Activated naive CD4-positive, alpha-beta T cell treated with anti-CD3 and anti-CD28 coated beads, Interleukin-2, amount 50 U/mL, for 24 hours (primary cell): ENCODE measurements around the gene ART5.
A peak's percentile ranks its signal among the peaks of the same experiment; 100 is the strongest.
"Not testable (repeated sequence)": the region's sequence is repeated elsewhere in the genome, so short reads cannot be mapped to it uniquely, and the experiment has no call there.

Experiments used
- H3K27ac Mint-ChIP-seq: one replicate; pipeline ENCODE4 v1.8.0; 2021; ENCODE audit warnings: mild to moderate bottlenecking, mixed read lengths
- H3K27me3 Mint-ChIP-seq: one replicate; pipeline ENCODE4 v1.8.0; 2021; ENCODE audit warnings: mixed read lengths
- H3K36me3 Mint-ChIP-seq: one replicate; pipeline ENCODE4 v1.8.0; 2021; ENCODE audit warnings: mixed read lengths
- H3K4me1 Mint-ChIP-seq: one replicate; pipeline ENCODE4 v1.8.0; 2021; ENCODE audit warnings: mixed read lengths
- H3K4me3 Mint-ChIP-seq: one replicate; pipeline ENCODE4 v1.8.0; 2021; ENCODE audit warnings: mild to moderate bottlenecking, mixed read lengths
- H3K9me3 Mint-ChIP-seq: one replicate; pipeline ENCODE4 v1.8.0; 2021; ENCODE audit warnings: mixed read lengths

The ART5 gene

DNA sequence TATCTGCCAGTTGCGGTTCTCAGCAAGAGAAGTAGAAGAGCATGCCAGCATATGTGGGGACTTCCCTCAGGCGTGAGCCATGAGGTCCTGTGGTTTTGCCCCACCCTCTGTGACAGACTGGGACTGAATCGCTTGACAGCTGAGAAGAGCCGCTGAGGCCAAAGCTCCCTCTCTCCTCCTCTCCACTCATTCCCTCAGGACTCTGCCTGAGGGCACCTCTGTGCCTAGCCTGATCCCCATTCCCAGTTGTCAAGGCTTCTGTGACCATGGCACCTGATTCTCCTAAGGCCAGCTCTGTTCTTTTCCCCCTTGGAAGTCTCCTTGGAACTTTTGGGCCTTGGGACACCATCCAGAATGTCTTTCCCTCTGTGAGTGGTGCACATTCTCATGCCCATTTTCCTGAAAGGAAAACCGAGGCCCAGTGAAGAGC is 27.0 kb downstream of the ART5 start:
- H3K27ac Mint-ChIP-seq, result no peak overlapping the region
- H3K4me3 Mint-ChIP-seq, result peak overlapping the region; percentile 65
- H3K9me3 Mint-ChIP-seq, result no peaks in the 10 kb centered on the region
- peaks cover 12% of the 10 kb centered on the region for H3K4me1 Mint-ChIP-seq
- H3K36me3 Mint-ChIP-seq, result no peaks in the 10 kb centered on the region
- H3K27me3 Mint-ChIP-seq, result no peaks in the 10 kb centered on the region

DNA sequence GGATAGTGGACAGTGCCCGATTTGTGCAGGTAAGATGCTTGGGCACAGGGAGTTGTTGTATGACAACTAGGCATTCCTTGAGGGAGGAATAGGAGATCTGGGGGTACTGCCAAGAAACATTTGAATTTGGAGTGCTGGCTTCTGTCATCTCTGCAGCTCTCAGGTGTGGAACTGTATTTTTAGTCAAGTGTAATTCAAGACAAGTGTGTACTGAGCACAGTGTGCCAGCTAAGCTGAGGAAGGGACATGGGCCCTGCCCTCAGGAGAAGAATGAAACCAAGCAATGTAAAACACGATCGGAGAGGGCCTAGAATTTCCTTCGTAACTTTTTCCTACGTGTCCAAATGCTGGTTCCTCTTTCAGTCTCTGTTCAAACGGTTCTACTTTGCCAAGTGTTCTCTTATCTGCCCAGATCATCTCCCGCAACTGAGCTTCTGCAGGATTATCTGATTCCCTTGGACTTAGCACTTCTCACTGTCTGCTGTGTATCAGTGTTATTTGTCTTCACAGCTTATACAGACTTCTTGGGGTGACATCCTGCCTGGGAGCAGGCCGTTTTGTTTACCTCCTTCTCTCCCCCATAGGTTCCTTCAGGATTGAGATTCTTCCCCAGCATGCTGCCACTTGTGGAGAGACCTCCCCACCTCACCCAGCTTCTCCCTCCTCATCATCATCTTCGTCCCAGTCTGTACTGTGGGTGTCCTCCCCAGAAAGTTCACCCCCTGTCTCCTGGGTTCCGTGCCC is 27.6 kb downstream of the ART5 start:
- Mint-ChIP-seq H3K36me3 (no peaks in the 10 kb centered on the region), H3K27me3 (no peaks in the 10 kb centered on the region), H3K27ac (no peak overlapping the region), H3K9me3 (no peaks in the 10 kb centered on the region), H3K4me1 (peaks cover 12% of the 10 kb centered on the region), H3K4me3 (peak overlapping the region; percentile 65)

DNA sequence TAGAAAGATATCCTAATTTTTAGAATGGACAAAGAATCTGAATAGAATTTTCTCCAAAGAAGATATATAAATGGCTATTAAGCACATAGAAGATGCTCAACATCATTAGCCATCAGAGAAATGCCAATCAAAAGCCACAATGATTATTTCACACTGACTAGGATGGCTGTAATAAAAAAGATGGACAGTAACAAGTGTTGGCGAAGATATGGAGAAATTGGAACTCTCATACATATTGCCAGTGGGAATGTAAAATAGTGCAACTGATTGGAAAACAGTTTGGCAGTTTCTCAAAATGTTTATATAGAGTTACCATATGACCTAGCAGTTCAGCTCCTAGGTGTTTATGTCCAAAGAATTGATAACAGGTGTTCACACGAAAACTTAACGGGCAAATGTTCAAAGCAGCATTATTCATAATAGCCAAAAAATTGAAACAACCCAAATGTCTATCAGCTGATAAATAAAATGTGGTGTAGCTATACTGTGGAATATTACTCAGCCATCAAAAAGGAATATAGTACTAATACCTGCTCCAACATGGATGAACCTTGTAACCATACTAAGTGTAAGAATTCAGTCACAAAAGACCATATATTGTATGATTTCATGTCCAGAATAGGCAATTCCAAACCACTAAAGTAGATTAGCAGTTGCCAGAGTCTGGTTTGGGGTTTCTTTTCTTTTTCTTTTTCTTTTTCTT is 29.7 kb downstream of the ART5 start:
- Mint-ChIP-seq H3K4me1 (peaks cover 12% of the 10 kb centered on the region), H3K27ac (no peak overlapping the region), H3K9me3 (no peaks in the 10 kb centered on the region), H3K36me3 (no peaks in the 10 kb centered on the region), H3K4me3 (no peak overlapping the region), H3K27me3 (no peaks in the 10 kb centered on the region)

DNA sequence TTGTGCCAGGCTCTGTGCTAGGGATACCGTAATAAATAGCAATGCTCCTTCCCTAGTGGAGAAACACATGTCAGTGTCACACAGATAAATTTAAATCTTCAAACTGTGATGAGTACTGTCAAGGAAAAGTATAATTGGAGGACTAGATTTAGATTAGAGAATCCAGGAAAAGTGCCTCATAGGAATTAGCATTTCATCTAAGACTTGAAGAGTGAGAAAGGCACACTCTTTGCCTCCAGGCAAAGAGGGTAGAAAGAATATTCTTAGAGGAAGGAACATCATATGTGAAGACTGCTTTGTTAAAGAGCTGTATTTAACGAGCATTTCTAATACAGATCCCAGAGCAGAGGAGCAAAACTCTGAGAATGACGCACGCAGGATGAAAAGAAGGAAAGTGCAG is 30.9 kb downstream of the ART5 start:
- H3K9me3 Mint-ChIP-seq, result no peaks in the 10 kb centered on the region

DNA sequence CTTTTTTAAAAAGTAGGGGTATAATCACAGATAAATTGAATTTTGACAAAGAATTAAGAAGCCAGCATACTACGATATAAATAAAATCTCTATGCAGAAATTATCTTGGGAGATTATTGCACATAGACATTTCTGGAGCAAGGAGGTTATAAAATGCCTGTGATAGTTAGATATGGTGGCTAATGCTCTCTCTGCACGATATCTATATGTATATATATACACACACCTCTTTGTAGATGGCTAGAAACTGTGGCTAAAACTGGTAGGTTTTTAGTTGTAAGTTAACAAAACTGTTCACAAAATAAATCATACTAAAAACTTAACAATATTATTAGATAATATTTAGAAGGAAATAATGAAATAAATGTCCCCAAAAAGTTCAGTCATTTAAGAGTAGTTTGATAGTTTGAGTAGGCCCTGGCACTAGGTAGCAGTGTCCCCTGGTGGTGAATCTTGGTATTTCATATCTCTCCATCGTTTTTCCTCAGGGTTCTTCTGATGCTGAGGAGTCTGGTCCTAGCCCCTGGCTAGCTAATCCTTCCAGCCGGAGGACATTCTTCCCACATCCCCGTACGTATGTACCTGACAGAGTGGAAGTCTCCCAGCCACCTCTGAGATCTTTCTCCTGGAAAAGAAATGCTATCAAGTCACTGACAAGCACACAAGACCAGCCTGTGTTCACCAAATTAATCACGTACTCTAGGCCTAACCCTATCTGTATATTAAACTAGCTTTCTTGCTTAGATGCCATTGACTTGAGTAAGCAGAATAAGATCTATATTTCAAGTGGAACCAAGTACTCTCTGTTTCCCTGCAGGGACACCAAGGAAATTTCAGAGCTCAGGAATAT is 32.2 kb downstream of the ART5 start:
- peaks cover 14% of the 10 kb centered on the region for H3K4me1 Mint-ChIP-seq
- H3K27me3 Mint-ChIP-seq, result no peaks in the 10 kb centered on the region
- no peak overlapping the region for H3K27ac Mint-ChIP-seq
- H3K9me3 Mint-ChIP-seq, result no peaks in the 10 kb centered on the region
- H3K4me3 Mint-ChIP-seq, result no peak overlapping the region
- H3K36me3 Mint-ChIP-seq, result no peaks in the 10 kb centered on the region

More for the DNA sequence above, 30.9 kb downstream of the ART5 start:
- H3K36me3 Mint-ChIP-seq, result no peaks in the 10 kb centered on the region
- peaks cover 12% of the 10 kb centered on the region for H3K4me1 Mint-ChIP-seq
- H3K4me3 Mint-ChIP-seq, result no peak overlapping the region
- H3K27me3 Mint-ChIP-seq, result no peaks in the 10 kb centered on the region
- H3K27ac Mint-ChIP-seq, result no peak overlapping the region

DNA sequence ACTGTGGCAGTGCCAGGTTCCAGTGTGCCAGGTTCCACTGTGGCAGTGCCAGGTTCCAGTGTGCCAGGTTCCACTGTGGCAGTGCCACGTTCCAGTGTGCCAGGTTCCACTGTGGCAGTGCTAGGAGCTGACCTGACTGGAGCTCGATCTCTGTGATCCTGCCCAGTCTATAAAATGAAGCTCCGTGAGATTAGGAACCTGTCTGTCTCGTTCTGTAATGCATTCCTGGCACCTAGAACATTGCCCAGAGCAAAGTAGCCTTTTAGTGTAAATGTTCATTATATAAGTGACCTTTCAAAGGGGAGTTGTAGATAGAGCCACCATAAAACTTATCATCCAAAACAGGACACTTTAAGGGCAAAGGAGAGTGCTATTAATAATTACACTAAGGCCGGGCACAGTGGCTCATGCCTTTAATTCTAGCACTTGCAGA is 36.0 kb downstream of the ART5 start:
- Mint-ChIP-seq H3K27me3 (no peaks in the 10 kb centered on the region), H3K4me1 (peaks cover 5% of the 10 kb centered on the region), H3K4me3 (no peak overlapping the region), H3K36me3 (no peaks in the 10 kb centered on the region), H3K27ac (no peak overlapping the region), H3K9me3 (no peaks in the 10 kb centered on the region)

DNA sequence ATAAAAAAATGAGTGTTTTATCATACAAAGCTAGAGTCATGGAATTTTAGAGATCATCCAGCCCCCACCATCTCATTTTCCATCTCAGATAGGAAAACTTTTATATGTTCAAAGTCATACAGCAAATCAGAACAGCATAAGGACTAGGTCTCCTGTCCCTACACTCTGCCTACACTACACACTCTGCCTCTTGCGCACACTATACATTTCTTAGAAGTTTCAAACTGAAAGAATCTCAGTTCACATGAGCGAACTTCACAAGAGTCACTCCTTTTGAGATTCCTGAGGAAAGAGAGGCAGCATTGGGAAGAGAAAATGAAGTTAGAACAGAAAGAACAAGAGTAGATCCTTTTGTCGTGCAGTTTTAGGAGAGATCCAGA is 36.5 kb downstream of the ART5 start:
- Mint-ChIP-seq H3K27me3 (no peaks in the 10 kb centered on the region), H3K4me1 (peaks cover 5% of the 10 kb centered on the region), H3K4me3 (no peak overlapping the region), H3K27ac (no peak overlapping the region), H3K36me3 (no peaks in the 10 kb centered on the region), H3K9me3 (no peaks in the 10 kb centered on the region)

DNA sequence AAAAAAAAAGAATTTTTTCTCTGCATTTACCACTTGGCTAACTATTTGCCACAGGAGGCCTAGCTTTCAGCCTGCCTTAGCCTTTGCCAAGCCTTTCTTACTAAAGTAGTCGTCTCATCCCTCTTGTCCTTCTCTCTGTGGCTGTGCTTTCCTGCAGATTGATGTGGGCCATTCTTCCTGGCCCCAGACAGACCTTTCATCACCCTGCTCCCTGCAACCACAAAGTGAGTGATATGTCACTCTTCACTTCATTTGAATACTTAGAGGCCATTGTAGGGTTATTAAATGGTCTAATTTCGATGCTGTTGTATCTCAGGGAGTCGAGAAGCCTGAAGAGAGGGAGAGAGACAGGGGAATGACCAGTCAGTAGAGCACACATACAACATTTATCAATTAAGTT is 37.6 kb downstream of the ART5 start:
- no peaks in the 10 kb centered on the region for H3K9me3 Mint-ChIP-seq
- no peaks in the 10 kb centered on the region for H3K36me3 Mint-ChIP-seq
- H3K27ac Mint-ChIP-seq, result no peak overlapping the region
- peaks cover 5% of the 10 kb centered on the region for H3K4me1 Mint-ChIP-seq
- no peak overlapping the region for H3K4me3 Mint-ChIP-seq
- no peaks in the 10 kb centered on the region for H3K27me3 Mint-ChIP-seq

DNA sequence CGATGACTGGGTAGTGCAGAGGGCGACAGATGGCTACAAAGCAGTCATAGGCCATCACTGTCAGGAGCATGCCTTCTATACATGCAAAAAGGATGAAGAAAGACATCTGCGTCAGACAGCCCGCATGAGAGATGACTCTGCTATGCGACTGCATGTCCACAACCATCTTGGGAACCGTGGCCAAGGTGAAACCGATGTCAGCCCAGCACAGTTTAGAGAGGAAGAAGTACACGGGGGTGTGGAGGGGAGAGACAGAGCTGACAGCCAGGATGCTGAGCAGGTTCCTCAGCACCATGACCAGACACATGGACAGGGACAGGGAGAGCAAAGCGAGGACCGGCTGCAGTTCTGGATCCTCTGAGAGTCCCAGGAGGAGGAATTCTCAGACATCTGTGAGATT is 41.6 kb downstream of the ART5 start:
- not testable (repeated sequence) for H3K27me3 Mint-ChIP-seq, H3K27ac Mint-ChIP-seq, H3K4me3 Mint-ChIP-seq, H3K4me1 Mint-ChIP-seq, H3K36me3 Mint-ChIP-seq, H3K9me3 Mint-ChIP-seq

DNA sequence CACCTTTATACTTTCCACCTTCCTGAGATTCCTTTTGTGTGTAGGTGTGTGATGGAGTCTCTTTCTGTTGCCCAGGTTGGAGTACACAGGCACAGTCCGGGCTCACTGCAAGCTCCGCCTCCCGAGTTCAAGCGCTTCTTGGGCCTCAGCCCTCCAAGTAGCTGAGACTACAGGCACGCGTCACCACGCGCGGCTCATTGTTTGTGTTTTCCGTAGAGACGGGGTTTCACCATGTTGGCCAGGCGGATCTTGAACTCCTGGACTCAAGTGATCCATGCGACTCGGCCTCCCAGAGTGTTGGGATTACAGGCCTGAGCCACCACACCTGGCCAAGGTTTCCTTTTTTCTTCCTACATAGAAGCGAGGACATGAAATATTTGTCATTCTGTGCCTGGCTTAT is 44.0 kb downstream of the ART5 start:
- not testable (repeated sequence) for H3K27me3 Mint-ChIP-seq, H3K4me1 Mint-ChIP-seq, H3K27ac Mint-ChIP-seq, H3K4me3 Mint-ChIP-seq, H3K36me3 Mint-ChIP-seq, H3K9me3 Mint-ChIP-seq

DNA sequence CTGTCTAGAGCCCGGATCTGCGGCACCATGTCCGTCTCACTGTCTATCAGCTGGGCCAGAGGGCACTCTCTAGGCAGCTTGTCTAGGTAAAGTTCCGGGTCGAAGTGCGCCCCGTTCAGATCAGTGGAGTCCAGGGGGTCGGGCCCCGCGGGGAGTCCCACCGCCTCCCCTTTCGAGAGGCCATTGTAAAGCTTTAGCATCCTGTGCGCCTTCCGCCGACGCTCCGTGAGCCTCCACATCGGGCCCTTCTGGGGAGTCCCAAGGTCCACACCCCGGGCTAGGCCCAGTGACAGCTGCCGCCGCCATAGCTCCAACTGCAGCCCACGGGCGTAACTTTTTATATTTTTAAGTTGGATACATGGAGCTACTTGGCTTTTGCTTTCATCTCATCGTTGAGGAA is 50.5 kb downstream of the ART5 start:
- H3K4me3 Mint-ChIP-seq, H3K36me3 Mint-ChIP-seq, H3K27ac Mint-ChIP-seq, H3K4me1 Mint-ChIP-seq, H3K27me3 Mint-ChIP-seq, H3K9me3 Mint-ChIP-seq: not testable (repeated sequence)

DNA sequence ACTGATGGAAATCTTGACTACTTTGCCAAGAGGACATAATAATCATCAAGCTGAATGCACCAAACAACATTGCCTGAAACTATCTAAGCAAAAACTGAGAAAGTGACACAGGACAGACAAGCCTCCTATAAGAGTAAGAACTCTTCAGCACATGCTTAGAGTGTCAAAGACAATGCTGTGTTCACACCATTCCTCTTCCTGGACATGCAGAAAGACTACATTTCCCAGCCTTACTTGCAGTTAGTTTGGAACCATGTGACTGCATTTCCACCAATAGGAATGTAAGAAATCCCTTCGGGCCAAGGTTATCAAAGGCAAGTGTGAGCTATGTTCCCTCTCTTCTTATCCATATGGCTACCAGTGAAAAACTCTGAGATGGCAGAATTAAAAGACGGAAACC is 51.6 kb downstream of the ART5 start:
- H3K4me3 Mint-ChIP-seq, H3K9me3 Mint-ChIP-seq, H3K27ac Mint-ChIP-seq, H3K4me1 Mint-ChIP-seq, H3K36me3 Mint-ChIP-seq, H3K27me3 Mint-ChIP-seq: not testable (repeated sequence)

DNA sequence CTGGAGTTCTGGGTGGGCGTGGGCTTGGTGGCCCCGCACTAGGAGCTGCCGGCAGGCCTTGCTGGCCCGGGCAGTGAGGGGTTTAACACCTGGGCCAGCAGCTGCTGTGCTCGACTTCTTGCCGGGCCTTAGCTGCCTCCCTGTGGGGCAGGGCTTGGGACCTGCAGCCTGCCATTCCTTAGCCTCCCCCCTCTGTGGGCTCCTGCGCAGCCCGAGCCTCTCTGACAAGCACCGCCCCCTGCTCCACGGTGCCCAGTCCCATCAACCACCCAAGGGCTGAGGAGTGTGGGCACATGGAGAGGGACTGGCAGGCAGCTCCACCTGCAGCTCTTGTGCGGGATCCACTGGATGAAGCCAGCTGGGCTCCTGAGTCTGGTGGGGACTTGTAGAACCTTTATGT is 53.0 kb downstream of the ART5 start:
- not testable (repeated sequence) for H3K4me1 Mint-ChIP-seq, H3K27ac Mint-ChIP-seq, H3K27me3 Mint-ChIP-seq, H3K36me3 Mint-ChIP-seq, H3K9me3 Mint-ChIP-seq, H3K4me3 Mint-ChIP-seq
